PC-3 (cell line): ENCODE measurements around the gene DDX47.

Experiments
- EZH2 ChIP-seq: fragments of 300-600 bp; sonication (generic); IDR thresholded peaks from one replicate; pipeline ENCODE4 v1.6.1; 2017; ENCODE audit warnings: antibody characterized with exemption, mild to moderate bottlenecking, low read length; ENCODE audit not compliant: unreplicated experiment
- EZH2phosphoT487 ChIP-seq: fragments of 300-600 bp; sonication (generic); IDR thresholded peaks from 2 replicates; pipeline ENCODE4 v1.6.1; 2018; ENCODE audit warnings: mild to moderate bottlenecking, antibody characterized with exemption, low read length, borderline replicate concordance
- TF ChIP-seq, protein P1 (sequence below): fragments of 300-600 bp; sonication (generic); conservative IDR thresholded peaks from 2 replicates; pipeline ENCODE4 v1.5.1; 2017; ENCODE audit warnings: antibody characterized with exemption, low read depth, mild to moderate bottlenecking, low read length

DNA sequence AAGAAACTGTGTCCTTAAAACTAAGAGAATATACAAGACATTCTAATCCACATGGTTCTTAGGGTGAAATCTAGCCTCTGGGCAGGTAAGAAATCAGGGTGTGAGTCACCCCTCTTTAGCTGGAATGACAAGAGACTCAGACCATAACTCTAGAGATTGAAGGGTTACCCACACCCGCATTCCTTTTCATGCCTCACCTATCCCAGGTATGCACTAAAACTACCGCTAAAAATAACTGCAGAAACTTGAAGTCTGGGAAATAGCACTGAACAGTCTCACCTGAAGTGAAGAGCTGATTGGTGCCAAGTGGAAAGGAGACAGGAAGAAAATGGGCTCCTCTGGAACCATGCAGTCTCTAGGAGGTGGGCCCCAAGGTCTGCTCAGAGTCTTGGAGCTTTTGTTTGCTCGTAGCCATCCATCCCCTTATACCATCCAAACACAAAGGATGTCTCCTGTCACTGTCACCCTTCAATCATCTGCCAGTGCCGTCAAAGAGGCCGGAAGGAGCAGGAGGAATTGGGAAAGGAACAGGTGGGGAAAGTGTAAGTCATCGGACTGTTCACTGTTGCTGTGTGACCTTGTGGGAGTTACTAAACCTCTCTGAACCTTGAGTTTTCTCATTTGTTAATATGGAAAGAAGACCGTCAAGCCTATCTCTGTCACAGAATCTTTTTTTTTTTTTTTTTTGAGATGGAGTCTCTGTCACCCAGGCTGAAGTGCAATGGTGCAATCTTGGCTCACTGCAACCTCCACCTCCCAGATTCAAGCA lies 22.4 kb downstream of the DDX47 start:
- TF ChIP-seq, protein P1, sequence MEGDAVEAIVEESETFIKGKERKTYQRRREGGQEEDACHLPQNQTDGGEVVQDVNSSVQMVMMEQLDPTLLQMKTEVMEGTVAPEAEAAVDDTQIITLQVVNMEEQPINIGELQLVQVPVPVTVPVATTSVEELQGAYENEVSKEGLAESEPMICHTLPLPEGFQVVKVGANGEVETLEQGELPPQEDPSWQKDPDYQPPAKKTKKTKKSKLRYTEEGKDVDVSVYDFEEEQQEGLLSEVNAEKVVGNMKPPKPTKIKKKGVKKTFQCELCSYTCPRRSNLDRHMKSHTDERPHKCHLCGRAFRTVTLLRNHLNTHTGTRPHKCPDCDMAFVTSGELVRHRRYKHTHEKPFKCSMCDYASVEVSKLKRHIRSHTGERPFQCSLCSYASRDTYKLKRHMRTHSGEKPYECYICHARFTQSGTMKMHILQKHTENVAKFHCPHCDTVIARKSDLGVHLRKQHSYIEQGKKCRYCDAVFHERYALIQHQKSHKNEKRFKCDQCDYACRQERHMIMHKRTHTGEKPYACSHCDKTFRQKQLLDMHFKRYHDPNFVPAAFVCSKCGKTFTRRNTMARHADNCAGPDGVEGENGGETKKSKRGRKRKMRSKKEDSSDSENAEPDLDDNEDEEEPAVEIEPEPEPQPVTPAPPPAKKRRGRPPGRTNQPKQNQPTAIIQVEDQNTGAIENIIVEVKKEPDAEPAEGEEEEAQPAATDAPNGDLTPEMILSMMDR, result no peak
- no peak for TF ChIP-seq EZH2phosphoT487
- no peak for TF ChIP-seq EZH2
